H1 (cell line): ENCODE results near the gene ARMC3.

Experiments used
- CBX5 ChIP-seq: fragments of 300-800, 300-1000 bp; sonication (generic); IDR thresholded peaks from 2 replicates; pipeline ENCODE4 v1.7.1; 2016; ENCODE audit warnings: antibody characterized with exemption, low read length, low read depth
- CEBPB ChIP-seq: IDR thresholded peaks from 2 replicates; pipeline ENCODE4 v1.6.1; 2012; ENCODE audit warnings: low read depth, low read length
- CHD2 ChIP-seq: IDR thresholded peaks from 2 replicates; pipeline ENCODE4 v1.6.1; 2012; ENCODE audit warnings: low read length, improper control_type of control experiment
- CTCF ChIP-seq, 3 experiments: IDR thresholded peaks; 1 replicate in 2 of 3; 2 replicates in 1 of 3; pipeline versions ENCODE4 v1.5.1 to v1.6.1; 2011; ENCODE audit warnings: low read length in 3 of 3, mild to moderate bottlenecking in 3 of 3, inconsistent platforms in 2 of 3, low read depth in 1 of 3, moderate library complexity in 1 of 3; ENCODE audit not compliant: insufficient read depth in 1 of 3; ENCODE audit errors: control extremely low read depth in 1 of 3
- EP300 ChIP-seq, 2 experiments: IDR thresholded peaks; 1 replicate in 1 of 2; 2 replicates in 1 of 2; pipeline ENCODE4 v1.6.1; 2011 to 2012; ENCODE audit warnings: low read depth in 2 of 2, low read length in 2 of 2, mild to moderate bottlenecking in 2 of 2, borderline replicate concordance in 1 of 2, inconsistent platforms in 1 of 2, moderate library complexity in 1 of 2
- EZH2 ChIP-seq: fragments of 200-600 bp; sonication (generic); IDR thresholded peaks from 2 replicates; pipeline ENCODE4 v1.7.1; 2012; ENCODE audit warnings: low read depth, mild to moderate bottlenecking, moderate library complexity, low read length, inconsistent platforms; ENCODE audit not compliant: severe bottlenecking
- GABPA ChIP-seq: IDR thresholded peaks from 2 replicates; pipeline ENCODE4 v1.6.1; 2011; ENCODE audit warnings: mild to moderate bottlenecking, low read length, moderate library complexity, borderline replicate concordance; ENCODE audit not compliant: insufficient read depth
- NRF1 ChIP-seq: IDR thresholded peaks from 2 replicates; pipeline ENCODE4 v1.6.1; 2011; ENCODE audit warnings: mild to moderate bottlenecking, low read depth, low read length, improper control_type of control experiment
- POLR2AphosphoS5 ChIP-seq: IDR thresholded peaks from 2 replicates; pipeline ENCODE4 v1.6.1; 2011; ENCODE audit warnings: low read depth, low read length
- RBBP5 ChIP-seq: IDR thresholded peaks from 2 replicates; pipeline ENCODE4 v1.7.1; 2012; ENCODE audit warnings: low read depth, mild to moderate bottlenecking, inconsistent platforms, low read length, moderate library complexity, borderline replicate concordance
- RFX5 ChIP-seq: IDR thresholded peaks from 2 replicates; pipeline ENCODE4 v1.6.1; 2011; ENCODE audit warnings: low read depth, low read length, improper control_type of control experiment, borderline replicate concordance
- SIN3A ChIP-seq, 2 experiments: IDR thresholded peaks in 1 of 2; conservative IDR thresholded peaks in 1 of 2; 2 replicates each; pipeline ENCODE4 v1.6.1; 2011 to 2012; ENCODE audit warnings: low read length in 2 of 2, improper control_type of control experiment in 1 of 2, low read depth in 1 of 2, mild to moderate bottlenecking in 1 of 2
- TBP ChIP-seq: IDR thresholded peaks from 2 replicates; pipeline ENCODE4 v1.6.1; 2011; ENCODE audit warnings: low read depth, low read length, improper control_type of control experiment
- TF ChIP-seq, protein P1 (sequence below): IDR thresholded peaks from 2 replicates; pipeline ENCODE4 v1.6.1; 2012; ENCODE audit warnings: low read length, inconsistent platforms

- no peak for TF ChIP-seq SIN3A (conservative IDR thresholded peaks at IDR 0.05 in 1 of 2, IDR thresholded peaks at IDR 0.05 in 1 of 2; ENCODE audit: low read depth in 1 of 2, low read length in 2 of 2)
- no peak for TF ChIP-seq CTCF (IDR thresholded peaks at IDR 0.05; ENCODE audit: control extremely low read depth in 1 of 3, insufficient read depth in 1 of 3, low read depth in 1 of 3, low read length in 3 of 3)
- TF ChIP-seq TBP, result no peak
- TF ChIP-seq CEBPB, result no peak
- no peak for TF ChIP-seq EZH2
- no peak for TF ChIP-seq EP300 (IDR thresholded peaks at IDR 0.05; ENCODE audit: borderline replicate concordance in 1 of 2, low read depth in 2 of 2, low read length in 2 of 2)
- no peak for TF ChIP-seq CHD2
- no peak for TF ChIP-seq GABPA
- TF ChIP-seq, protein P1, sequence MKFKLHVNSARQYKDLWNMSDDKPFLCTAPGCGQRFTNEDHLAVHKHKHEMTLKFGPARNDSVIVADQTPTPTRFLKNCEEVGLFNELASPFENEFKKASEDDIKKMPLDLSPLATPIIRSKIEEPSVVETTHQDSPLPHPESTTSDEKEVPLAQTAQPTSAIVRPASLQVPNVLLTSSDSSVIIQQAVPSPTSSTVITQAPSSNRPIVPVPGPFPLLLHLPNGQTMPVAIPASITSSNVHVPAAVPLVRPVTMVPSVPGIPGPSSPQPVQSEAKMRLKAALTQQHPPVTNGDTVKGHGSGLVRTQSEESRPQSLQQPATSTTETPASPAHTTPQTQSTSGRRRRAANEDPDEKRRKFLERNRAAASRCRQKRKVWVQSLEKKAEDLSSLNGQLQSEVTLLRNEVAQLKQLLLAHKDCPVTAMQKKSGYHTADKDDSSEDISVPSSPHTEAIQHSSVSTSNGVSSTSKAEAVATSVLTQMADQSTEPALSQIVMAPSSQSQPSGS, result no peak
- no peak for TF ChIP-seq NRF1
- no peak for TF ChIP-seq POLR2AphosphoS5
- TF ChIP-seq RBBP5, result no peak
- TF ChIP-seq CBX5, result no peak
- no peak for TF ChIP-seq RFX5
Observed at GRCh38 chr10:23031318-23031717, 103.5 kb downstream of the ARMC3 start.
